HEK293 (cell line): ENCODE results near the gene DNAJC22.

Experiments
- BCL11A ChIP-seq: fragments of 450-650 bp; formaldehyde crosslinking; IDR thresholded peaks from 2 replicates; pipeline ENCODE4 v1.5.1; 2016; ENCODE audit warnings: low read depth, missing biosample characterization, missing genetic modification characterization
- GLIS2 ChIP-seq: fragments of 450-650 bp; formaldehyde crosslinking; IDR thresholded peaks from 2 replicates; pipeline ENCODE4 v1.5.1; 2016; ENCODE audit warnings: missing biosample characterization, missing genetic modification characterization
- MYNN ChIP-seq: fragments of 450-650 bp; formaldehyde crosslinking; IDR thresholded peaks from 2 replicates; pipeline ENCODE4 v1.5.1; 2016; ENCODE audit warnings: missing biosample characterization, missing genetic modification characterization, borderline replicate concordance
- REPIN1 ChIP-seq: fragments of 450-650 bp; formaldehyde crosslinking; IDR thresholded peaks from 2 replicates; pipeline ENCODE4 v1.5.1; 2017; ENCODE audit warnings: missing biosample characterization, missing genetic modification characterization, low read depth
- TRIM28 ChIP-seq: IDR thresholded peaks from 2 replicates; pipeline ENCODE4 v1.6.1; 2011; ENCODE audit warnings: low read length, control low read depth, borderline replicate concordance
- YY2 ChIP-seq: fragments of 450-650 bp; formaldehyde crosslinking; IDR thresholded peaks from 2 replicates; pipeline ENCODE4 v1.5.1; 2016; ENCODE audit warnings: missing biosample characterization, missing genetic modification characterization
- ZNF155 ChIP-seq: fragments of 450-650 bp; formaldehyde crosslinking; IDR thresholded peaks from 2 replicates; pipeline ENCODE4 v1.5.1; 2016; ENCODE audit warnings: missing biosample characterization, missing genetic modification characterization
- ZNF302 ChIP-seq: fragments of 450-650 bp; formaldehyde crosslinking; IDR thresholded peaks from 2 replicates; pipeline ENCODE4 v1.5.1; 2016; ENCODE audit warnings: missing biosample characterization, missing genetic modification characterization, low read depth
- ZNF394 ChIP-seq: fragments of 450-650 bp; formaldehyde crosslinking; IDR thresholded peaks from 2 replicates; pipeline ENCODE4 v1.5.1; 2016; ENCODE audit warnings: missing biosample characterization, missing genetic modification characterization, mild to moderate bottlenecking, moderate library complexity, borderline replicate concordance
- ZNF529 ChIP-seq: fragments of 450-650 bp; formaldehyde crosslinking; IDR thresholded peaks from 2 replicates; pipeline ENCODE4 v1.5.1; 2017; ENCODE audit warnings: missing genetic modification characterization, missing biosample characterization; ENCODE audit not compliant: insufficient replicate concordance
- ZNF544 ChIP-seq: fragments of 450-650 bp; formaldehyde crosslinking; IDR thresholded peaks from 2 replicates; pipeline ENCODE4 v1.5.0; 2017; ENCODE audit warnings: missing biosample characterization, missing genetic modification characterization
- ZNF629 ChIP-seq: fragments of 450-650 bp; formaldehyde crosslinking; IDR thresholded peaks from 2 replicates; pipeline ENCODE4 v1.5.1; 2017; ENCODE audit warnings: missing biosample characterization, missing genetic modification characterization
- ZNF654 ChIP-seq: fragments of 450-650 bp; formaldehyde crosslinking; IDR thresholded peaks from 2 replicates; pipeline ENCODE4 v1.5.1; 2016; ENCODE audit warnings: low read depth, missing biosample characterization, missing genetic modification characterization
- ZNF785 ChIP-seq: fragments of 450-650 bp; formaldehyde crosslinking; IDR thresholded peaks from 2 replicates; pipeline ENCODE4 v1.5.1; 2016; ENCODE audit warnings: missing biosample characterization, missing genetic modification characterization
- TF ChIP-seq, protein P1 (sequence below): fragments of 450-650 bp; IDR thresholded peaks from 2 replicates; pipeline ENCODE4 v1.5.1; 2018; ENCODE audit warnings: missing biosample characterization, missing genetic modification characterization
- TF ChIP-seq, protein P2 (sequence below): fragments of 450-650 bp; formaldehyde crosslinking; IDR thresholded peaks from 2 replicates; pipeline ENCODE4 v1.5.1; 2016; ENCODE audit warnings: missing biosample characterization, missing genetic modification characterization
- TF ChIP-seq, protein P3 (sequence below): fragments of 450-650 bp; formaldehyde crosslinking; IDR thresholded peaks from 2 replicates; pipeline ENCODE4 v1.5.1; 2016; ENCODE audit warnings: missing biosample characterization, missing genetic modification characterization
- TF ChIP-seq, protein P4 (sequence below): fragments of 450-650 bp; formaldehyde crosslinking; IDR thresholded peaks from 2 replicates; pipeline ENCODE4 v1.5.1; 2016; ENCODE audit warnings: missing biosample characterization, missing genetic modification characterization, low read depth
- TF ChIP-seq, protein P5 (sequence below): fragments of 450-650 bp; formaldehyde crosslinking; IDR thresholded peaks from 2 replicates; pipeline ENCODE4 v1.5.1; 2016; ENCODE audit warnings: missing biosample characterization, missing genetic modification characterization
- TF ChIP-seq, protein P6 (sequence below): fragments of 450-650 bp; formaldehyde crosslinking; IDR thresholded peaks from 2 replicates; pipeline ENCODE4 v1.5.1; 2016; ENCODE audit warnings: missing biosample characterization, missing genetic modification characterization
- TF ChIP-seq, protein P7 (sequence below): fragments of 450-650 bp; formaldehyde crosslinking; IDR thresholded peaks from 2 replicates; pipeline ENCODE4 v1.5.1; 2016; ENCODE audit warnings: missing biosample characterization, missing genetic modification characterization
- TF ChIP-seq, protein P8 (sequence below): fragments of 450-650 bp; formaldehyde crosslinking; IDR thresholded peaks from 2 replicates; pipeline ENCODE4 v1.5.1; 2017; ENCODE audit warnings: missing biosample characterization, missing genetic modification characterization
- TF ChIP-seq, protein P9 (sequence below): fragments of 450-650 bp; formaldehyde crosslinking; IDR thresholded peaks from 2 replicates; pipeline ENCODE4 v1.5.1; 2016; ENCODE audit warnings: missing biosample characterization, missing genetic modification characterization, borderline replicate concordance

The DNAJC22 gene

DNA sequence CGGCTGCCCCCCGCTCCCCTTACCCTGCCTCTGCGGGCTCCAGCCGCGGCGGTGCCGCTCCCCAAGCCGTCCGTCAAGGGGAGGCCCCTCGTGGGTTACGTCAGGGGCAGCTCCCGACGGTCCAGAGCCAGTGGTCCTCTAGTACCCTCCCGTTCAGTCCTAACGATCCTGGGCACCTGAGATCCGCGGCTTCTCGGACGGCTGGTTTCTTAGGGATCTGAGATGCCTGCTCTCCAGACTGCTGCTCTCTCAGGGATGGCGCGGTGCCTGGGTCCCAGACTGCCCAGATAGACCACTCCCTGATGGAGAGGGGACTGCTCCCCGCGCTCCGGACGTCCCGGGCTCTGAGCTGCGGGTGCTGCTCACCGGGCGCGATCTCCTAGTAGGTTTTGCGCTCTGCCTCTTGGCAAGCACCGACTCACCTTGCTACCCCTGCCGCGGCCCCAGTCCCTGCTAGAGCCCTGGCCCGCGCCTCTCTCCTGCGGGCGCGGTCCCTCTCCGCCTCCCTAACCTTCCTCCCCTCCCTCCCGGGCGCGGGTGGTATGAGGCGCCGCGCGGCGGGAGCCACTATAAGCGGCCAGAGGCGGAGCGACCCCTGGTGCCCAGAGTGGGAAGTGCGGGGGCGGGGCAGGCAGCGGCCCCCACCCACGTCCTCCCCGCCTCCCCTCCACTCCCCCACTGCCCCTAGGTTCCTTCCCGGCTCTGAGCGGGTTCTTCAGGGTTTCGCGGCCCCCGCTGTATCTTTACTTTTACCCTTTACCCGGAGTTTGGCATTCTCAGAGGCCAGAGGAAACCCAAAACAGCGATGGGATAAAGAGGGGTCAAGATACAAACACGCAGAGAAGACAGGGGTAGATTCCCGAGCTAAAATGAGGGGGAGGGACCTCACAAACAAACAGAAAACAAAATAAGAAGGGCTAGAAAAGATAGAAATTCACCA lies 9.8 kb upstream of the DNAJC22 start, which contains the start of gene C1QL4 (continued):
- TF ChIP-seq, protein P1, sequence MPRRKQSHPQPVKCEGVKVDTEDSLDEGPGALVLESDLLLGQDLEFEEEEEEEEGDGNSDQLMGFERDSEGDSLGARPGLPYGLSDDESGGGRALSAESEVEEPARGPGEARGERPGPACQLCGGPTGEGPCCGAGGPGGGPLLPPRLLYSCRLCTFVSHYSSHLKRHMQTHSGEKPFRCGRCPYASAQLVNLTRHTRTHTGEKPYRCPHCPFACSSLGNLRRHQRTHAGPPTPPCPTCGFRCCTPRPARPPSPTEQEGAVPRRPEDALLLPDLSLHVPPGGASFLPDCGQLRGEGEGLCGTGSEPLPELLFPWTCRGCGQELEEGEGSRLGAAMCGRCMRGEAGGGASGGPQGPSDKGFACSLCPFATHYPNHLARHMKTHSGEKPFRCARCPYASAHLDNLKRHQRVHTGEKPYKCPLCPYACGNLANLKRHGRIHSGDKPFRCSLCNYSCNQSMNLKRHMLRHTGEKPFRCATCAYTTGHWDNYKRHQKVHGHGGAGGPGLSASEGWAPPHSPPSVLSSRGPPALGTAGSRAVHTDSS (tag by site-specific recombination), result peak; percentile 67
- no peak for TF ChIP-seq MYNN (tag by site-specific recombination)
- TF ChIP-seq, protein P2, sequence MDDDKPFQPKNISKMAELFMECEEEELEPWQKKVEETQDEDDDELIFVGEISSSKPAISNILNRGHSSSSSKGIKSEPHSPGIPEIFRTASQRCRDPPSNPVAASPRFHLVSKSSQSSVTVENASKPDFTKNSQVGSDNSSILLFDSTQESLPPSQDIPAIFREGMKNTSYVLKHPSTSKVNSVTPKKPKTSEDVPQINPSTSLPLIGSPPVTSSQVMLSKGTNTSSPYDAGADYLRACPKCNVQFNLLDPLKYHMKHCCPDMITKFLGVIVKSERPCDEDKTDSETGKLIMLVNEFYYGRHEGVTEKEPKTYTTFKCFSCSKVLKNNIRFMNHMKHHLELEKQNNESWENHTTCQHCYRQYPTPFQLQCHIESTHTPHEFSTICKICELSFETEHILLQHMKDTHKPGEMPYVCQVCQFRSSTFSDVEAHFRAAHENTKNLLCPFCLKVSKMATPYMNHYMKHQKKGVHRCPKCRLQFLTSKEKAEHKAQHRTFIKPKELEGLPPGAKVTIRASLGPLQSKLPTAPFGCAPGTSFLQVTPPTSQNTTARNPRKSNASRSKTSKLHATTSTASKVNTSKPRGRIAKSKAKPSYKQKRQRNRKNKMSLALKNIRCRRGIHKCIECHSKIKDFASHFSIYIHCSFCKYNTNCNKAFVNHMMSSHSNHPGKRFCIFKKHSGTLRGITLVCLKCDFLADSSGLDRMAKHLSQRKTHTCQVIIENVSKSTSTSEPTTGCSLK (tag by site-specific recombination), result no peak
- TF ChIP-seq REPIN1, result no peak
- no peak for TF ChIP-seq ZNF544 (tag by site-specific recombination)
- TF ChIP-seq, protein P3, sequence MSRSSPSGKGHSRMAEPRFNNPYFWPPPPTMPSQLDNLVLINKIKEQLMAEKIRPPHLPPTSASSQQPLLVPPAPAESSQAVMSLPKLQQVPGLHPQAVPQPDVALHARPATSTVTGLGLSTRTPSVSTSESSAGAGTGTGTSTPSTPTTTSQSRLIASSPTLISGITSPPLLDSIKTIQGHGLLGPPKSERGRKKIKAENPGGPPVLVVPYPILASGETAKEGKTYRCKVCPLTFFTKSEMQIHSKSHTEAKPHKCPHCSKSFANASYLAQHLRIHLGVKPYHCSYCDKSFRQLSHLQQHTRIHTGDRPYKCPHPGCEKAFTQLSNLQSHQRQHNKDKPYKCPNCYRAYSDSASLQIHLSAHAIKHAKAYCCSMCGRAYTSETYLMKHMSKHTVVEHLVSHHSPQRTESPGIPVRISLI (tag by site-specific recombination), result no peak
- TF ChIP-seq ZNF785 (tag by site-specific recombination), result no peak
- 0 out of 2 replicates have a peak, but pooled peaks have one; percentile 22 for TF ChIP-seq ZNF654 (tag by site-specific recombination)
- TF ChIP-seq ZNF529 (tag by site-specific recombination), result no peak
- no peak for TF ChIP-seq BCL11A (tag by site-specific recombination)
- TF ChIP-seq, protein P4, sequence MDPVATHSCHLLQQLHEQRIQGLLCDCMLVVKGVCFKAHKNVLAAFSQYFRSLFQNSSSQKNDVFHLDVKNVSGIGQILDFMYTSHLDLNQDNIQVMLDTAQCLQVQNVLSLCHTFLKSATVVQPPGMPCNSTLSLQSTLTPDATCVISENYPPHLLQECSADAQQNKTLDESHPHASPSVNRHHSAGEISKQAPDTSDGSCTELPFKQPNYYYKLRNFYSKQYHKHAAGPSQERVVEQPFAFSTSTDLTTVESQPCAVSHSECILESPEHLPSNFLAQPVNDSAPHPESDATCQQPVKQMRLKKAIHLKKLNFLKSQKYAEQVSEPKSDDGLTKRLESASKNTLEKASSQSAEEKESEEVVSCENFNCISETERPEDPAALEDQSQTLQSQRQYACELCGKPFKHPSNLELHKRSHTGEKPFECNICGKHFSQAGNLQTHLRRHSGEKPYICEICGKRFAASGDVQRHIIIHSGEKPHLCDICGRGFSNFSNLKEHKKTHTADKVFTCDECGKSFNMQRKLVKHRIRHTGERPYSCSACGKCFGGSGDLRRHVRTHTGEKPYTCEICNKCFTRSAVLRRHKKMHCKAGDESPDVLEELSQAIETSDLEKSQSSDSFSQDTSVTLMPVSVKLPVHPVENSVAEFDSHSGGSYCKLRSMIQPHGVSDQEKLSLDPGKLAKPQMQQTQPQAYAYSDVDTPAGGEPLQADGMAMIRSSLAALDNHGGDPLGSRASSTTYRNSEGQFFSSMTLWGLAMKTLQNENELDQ (tag by site-specific recombination), result no peak
- TF ChIP-seq, protein P5, sequence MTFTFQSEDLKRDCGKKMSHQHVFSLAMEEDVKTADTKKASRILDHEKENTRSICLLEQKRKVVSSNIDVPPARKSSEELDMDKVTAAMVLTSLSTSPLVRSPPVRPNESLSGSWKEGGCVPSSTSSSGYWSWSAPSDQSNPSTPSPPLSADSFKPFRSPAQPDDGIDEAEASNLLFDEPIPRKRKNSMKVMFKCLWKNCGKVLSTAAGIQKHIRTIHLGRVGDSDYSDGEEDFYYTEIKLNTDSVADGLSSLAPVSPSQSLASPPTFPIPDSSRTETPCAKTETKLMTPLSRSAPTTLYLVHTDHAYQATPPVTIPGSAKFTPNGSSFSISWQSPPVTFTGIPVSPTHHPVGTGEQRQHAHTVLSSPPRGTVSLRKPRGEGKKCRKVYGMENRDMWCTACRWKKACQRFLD (tag by site-specific recombination), result no peak
- TF ChIP-seq, protein P6, sequence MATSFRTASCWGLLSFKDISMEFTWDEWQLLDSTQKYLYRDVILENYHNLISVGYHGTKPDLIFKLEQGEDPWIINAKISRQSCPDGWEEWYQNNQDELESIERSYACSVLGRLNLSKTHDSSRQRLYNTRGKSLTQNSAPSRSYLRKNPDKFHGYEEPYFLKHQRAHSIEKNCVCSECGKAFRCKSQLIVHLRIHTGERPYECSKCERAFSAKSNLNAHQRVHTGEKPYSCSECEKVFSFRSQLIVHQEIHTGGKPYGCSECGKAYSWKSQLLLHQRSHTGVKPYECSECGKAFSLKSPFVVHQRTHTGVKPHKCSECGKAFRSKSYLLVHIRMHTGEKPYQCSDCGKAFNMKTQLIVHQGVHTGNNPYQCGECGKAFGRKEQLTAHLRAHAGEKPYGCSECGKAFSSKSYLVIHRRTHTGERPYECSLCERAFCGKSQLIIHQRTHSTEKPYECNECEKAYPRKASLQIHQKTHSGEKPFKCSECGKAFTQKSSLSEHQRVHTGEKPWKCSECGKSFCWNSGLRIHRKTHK, result no peak
- TF ChIP-seq, protein P7, sequence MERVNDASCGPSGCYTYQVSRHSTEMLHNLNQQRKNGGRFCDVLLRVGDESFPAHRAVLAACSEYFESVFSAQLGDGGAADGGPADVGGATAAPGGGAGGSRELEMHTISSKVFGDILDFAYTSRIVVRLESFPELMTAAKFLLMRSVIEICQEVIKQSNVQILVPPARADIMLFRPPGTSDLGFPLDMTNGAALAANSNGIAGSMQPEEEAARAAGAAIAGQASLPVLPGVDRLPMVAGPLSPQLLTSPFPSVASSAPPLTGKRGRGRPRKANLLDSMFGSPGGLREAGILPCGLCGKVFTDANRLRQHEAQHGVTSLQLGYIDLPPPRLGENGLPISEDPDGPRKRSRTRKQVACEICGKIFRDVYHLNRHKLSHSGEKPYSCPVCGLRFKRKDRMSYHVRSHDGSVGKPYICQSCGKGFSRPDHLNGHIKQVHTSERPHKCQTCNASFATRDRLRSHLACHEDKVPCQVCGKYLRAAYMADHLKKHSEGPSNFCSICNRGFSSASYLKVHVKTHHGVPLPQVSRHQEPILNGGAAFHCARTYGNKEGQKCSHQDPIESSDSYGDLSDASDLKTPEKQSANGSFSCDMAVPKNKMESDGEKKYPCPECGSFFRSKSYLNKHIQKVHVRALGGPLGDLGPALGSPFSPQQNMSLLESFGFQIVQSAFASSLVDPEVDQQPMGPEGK (tag by site-specific recombination), result peak; percentile 98
- TF ChIP-seq, protein P8, sequence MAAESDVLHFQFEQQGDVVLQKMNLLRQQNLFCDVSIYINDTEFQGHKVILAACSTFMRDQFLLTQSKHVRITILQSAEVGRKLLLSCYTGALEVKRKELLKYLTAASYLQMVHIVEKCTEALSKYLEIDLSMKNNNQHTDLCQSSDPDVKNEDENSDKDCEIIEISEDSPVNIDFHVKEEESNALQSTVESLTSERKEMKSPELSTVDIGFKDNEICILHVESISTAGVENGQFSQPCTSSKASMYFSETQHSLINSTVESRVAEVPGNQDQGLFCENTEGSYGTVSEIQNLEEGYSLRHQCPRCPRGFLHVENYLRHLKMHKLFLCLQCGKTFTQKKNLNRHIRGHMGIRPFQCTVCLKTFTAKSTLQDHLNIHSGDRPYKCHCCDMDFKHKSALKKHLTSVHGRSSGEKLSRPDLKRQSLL (tag by site-specific recombination), result no peak
- TF ChIP-seq ZNF155, result no peak
- no peak; the same call in 1 of the 2 replicates for TF ChIP-seq ZNF629 (tag by site-specific recombination)
- TF ChIP-seq ZNF394 (tag by site-specific recombination), result no peak
- TF ChIP-seq GLIS2, result peak; percentile 90
- TF ChIP-seq YY2 (tag by site-specific recombination), result no peak
- TF ChIP-seq, protein P9, sequence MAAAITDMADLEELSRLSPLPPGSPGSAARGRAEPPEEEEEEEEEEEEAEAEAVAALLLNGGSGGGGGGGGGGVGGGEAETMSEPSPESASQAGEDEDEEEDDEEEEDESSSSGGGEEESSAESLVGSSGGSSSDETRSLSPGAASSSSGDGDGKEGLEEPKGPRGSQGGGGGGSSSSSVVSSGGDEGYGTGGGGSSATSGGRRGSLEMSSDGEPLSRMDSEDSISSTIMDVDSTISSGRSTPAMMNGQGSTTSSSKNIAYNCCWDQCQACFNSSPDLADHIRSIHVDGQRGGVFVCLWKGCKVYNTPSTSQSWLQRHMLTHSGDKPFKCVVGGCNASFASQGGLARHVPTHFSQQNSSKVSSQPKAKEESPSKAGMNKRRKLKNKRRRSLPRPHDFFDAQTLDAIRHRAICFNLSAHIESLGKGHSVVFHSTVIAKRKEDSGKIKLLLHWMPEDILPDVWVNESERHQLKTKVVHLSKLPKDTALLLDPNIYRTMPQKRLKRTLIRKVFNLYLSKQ (tag by site-specific recombination), result no peak
- no peak for TF ChIP-seq ZNF302 (tag by site-specific recombination)
- no peak for TF ChIP-seq TRIM28
